IPS-15b (cell line): ENCODE measurements around the gene SLC23A3.

Source experiments
- H3K27me3 ChIP-seq: one replicate; pipeline ENCODE4 v1.6.1; 2013; ENCODE audit warnings: low read length; ENCODE audit not compliant: control insufficient read depth, insufficient read depth
- H3K36me3 ChIP-seq: one replicate; pipeline ENCODE4 v1.6.1; 2013; ENCODE audit warnings: low read length; ENCODE audit not compliant: control insufficient read depth, insufficient read depth
- H3K4me1 ChIP-seq: one replicate; pipeline ENCODE4 v1.6.1; 2013; ENCODE audit warnings: mild to moderate bottlenecking, low read length; ENCODE audit not compliant: control insufficient read depth, insufficient read depth
- H3K4me3 ChIP-seq: one replicate; pipeline ENCODE4 v1.5.1; 2013; ENCODE audit warnings: low read depth, low read length
- H3K9ac ChIP-seq: one replicate; pipeline ENCODE4 v1.6.1; 2013; ENCODE audit warnings: low read depth, mild to moderate bottlenecking, low read length
- H3K9me3 ChIP-seq: one replicate; pipeline ENCODE4 v1.6.1; 2013; ENCODE audit warnings: mild to moderate bottlenecking, low read length; ENCODE audit not compliant: control insufficient read depth, insufficient read depth

Gene SLC23A3

GRCh38 chr2:219172231-219173154 is 2.7 kb upstream of the SLC23A3 start:
- Histone ChIP-seq H3K4me3 (no peak overlapping the region), H3K9me3 (no peaks in the 10 kb centered on the region), H3K9ac (no peak overlapping the region), H3K27me3 (peaks cover 2% of the 10 kb centered on the region), H3K36me3 (peaks cover 5% of the 10 kb centered on the region), H3K4me1 (no peaks in the 10 kb centered on the region)

GRCh38 chr2:219171231-219171651 is 1.4 kb upstream of the SLC23A3 start:
- H3K4me1 ChIP-seq: no peaks in the 10 kb centered on the region

DNA sequence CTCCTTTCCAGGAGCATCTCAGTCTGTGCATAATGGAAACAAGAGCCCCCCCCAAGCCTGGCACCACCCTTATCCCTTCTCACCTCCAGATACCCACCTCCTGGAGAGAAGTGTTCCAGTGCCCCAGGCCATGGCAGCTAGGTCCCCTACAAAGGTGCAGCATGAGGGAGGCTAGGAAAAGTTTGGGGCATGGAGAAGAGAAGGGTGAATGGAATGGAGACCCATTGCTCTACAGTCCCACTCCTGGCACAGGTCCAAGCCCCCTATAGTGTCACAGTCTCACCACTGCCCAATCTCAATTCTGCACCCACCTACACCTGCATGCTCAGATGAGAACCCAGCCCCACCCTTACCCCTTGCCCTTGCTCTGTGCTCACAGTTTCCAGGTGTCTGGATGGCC is 897 bp downstream of the SLC23A3 start:
- no peaks in the 10 kb centered on the region for H3K9me3 ChIP-seq

More at GRCh38 chr2:219171231-219171651, 1.4 kb upstream of the SLC23A3 start:
- H3K27me3 ChIP-seq: peaks cover 2% of the 10 kb centered on the region
- peaks cover 5% of the 10 kb centered on the region for H3K36me3 ChIP-seq
- H3K9me3 ChIP-seq: no peaks in the 10 kb centered on the region
- no peak overlapping the region for H3K9ac ChIP-seq
- H3K4me3 ChIP-seq: no peak overlapping the region

GRCh38 chr2:219168526-219168925 is 1.3 kb downstream of the SLC23A3 start:
- Histone ChIP-seq H3K27me3 (peaks cover 2% of the 10 kb centered on the region), H3K4me1 (no peaks in the 10 kb centered on the region), H3K4me3 (no peak overlapping the region), H3K36me3 (no peaks in the 10 kb centered on the region), H3K9me3 (no peaks in the 10 kb centered on the region), H3K9ac (no peak overlapping the region)

More for the DNA sequence above, 897 bp downstream of the SLC23A3 start:
- Histone ChIP-seq H3K27me3 (peaks cover 2% of the 10 kb centered on the region), H3K36me3 (no peaks in the 10 kb centered on the region), H3K4me3 (no peak overlapping the region), H3K9ac (no peak overlapping the region), H3K4me1 (no peaks in the 10 kb centered on the region)

DNA sequence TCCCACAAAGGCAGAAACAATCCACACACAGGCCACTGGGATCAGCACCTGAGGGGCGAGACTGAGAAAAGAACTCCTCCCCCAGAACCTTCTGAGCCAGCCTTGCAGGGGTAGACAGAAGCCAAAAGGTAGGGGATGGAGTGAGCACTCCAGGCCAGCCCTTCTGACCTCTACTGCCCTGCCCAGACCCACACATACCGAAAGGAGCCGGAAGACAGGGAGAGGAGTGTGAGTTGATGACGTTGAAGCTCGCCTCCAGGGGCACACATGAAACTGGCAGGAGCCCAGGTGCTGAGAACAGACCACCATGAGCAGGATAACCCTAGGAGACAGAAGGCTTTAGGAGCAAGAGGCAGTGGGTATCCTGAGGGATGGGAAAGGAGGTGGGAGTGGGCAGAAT is 1.8 kb downstream of the SLC23A3 start:
- H3K27me3 ChIP-seq: peaks cover 2% of the 10 kb centered on the region

DNA sequence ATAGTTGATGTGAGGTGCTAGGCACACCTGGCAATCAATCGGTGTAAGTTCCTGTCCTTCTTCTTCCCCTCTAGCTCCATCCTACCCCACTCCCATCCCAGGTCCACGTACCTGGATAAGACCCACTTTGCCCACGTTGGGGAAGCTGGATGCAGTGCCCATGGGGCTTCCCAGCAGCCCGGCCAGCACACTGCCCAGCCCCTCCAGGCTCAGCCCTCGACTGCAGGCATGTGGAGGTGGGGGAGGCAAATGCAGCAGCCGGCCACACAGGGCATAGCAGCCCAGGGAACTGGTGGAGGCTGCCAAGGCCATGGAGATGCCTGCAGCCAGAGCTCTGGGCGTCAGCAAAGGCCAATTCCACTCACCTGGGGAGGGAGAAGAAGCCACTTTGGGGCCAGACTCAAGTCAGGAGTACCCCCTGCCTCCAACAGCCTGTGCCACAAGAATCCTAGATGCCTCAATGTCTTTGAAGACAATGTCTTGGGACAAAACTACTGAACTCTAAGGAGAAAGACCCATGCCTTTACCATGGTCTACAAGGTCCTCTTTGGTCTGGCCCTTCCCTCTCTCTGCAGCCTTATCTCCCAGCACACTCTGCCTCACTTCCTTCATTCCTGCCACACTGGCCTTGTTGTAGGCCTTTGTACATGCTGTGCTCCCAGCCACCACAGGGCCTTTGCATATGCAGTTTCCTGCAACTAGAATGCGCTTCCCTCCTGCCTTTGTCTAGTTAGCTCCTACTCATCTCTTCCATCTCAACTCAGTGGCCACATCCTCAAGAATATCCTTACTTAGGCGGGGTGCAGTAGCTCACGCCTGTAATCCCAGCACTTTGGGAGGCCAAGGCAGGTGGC is 4.5 kb downstream of the SLC23A3 start:
- H3K4me1 ChIP-seq: no peaks in the 10 kb centered on the region
- H3K36me3 ChIP-seq: no peaks in the 10 kb centered on the region
- H3K9ac ChIP-seq: no peak overlapping the region
- H3K9me3 ChIP-seq: no peaks in the 10 kb centered on the region
- peaks cover 20% of the 10 kb centered on the region for H3K27me3 ChIP-seq
- no peak overlapping the region for H3K4me3 ChIP-seq

More for the DNA sequence above, 1.8 kb downstream of the SLC23A3 start:
- Histone ChIP-seq H3K4me3 (no peak overlapping the region), H3K36me3 (no peaks in the 10 kb centered on the region), H3K4me1 (no peaks in the 10 kb centered on the region), H3K9ac (no peak overlapping the region), H3K9me3 (no peaks in the 10 kb centered on the region)

GRCh38 chr2:219163156-219163555 is 6.7 kb downstream of the SLC23A3 start:
- no peak overlapping the region for H3K4me3 ChIP-seq
- no peak overlapping the region for H3K9ac ChIP-seq

DNA sequence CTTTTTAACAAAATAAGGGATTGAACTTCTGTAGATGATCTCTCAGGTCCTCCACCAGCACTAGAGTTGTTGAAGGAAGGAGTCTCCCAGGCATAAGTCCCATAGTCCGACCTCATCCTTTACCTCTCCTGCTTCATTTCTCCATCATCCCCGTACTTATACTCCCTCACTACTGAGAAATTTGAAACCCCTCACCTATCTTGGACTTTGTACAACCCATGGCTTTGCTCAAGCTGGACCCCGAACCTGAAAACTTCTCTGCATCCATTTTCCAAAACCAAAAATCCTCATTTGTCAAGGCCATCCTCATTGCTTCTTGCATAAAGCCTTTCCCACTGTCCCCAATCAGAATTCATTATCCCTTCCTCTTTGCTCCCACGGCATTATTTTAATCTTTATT is 8.7 kb downstream of the SLC23A3 start:
- no peaks in the 10 kb centered on the region for H3K36me3 ChIP-seq
- H3K9ac ChIP-seq: no peak overlapping the region

More at GRCh38 chr2:219163156-219163555, 6.7 kb downstream of the SLC23A3 start:
- no peaks in the 10 kb centered on the region for H3K9me3 ChIP-seq
- no peaks in the 10 kb centered on the region for H3K36me3 ChIP-seq
- H3K4me1 ChIP-seq: no peaks in the 10 kb centered on the region
- H3K27me3 ChIP-seq: peaks cover 18% of the 10 kb centered on the region

DNA sequence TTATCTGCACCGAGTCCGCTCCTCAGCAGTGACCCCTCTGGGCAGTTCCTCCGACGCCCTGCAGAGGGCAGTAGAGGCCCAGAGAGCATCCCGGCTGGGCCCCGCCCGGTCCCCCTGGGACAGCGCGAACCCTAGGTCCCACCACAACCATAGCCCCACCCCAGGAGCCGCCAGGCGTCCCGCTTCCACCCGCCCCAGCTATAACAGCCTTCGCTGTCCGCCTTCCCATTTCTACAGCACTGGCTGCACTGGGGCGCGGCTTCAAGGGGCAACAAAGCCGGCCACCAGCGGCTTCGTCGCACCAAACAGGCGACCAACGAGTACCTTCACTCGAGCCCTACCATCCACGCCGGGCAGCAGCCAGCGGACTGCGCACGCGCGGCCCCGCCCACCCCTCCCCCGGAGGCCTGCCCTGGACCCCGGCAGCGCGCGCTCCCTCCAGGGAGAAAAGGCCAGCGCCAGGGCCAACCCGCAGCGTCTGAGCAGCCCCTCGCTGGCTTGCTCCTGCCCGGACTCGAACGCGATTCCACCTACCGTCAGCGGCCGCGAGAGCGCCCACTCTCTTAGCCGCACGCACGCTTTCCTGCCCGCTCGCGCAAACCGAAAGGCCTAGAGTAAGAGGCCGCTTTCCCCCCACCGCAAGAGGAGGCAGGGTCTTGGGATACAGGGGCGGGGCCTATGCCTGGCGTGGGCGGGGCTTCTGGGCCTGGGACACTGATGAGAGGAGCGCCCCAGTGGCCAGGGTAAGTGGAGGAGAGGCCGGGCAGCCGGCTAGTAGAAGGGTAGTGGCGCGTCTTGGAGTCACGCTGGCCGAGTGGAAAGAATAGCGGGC is 9.4 kb downstream of the SLC23A3 start, which contains the start of gene NHEJ1:
Gene NHEJ1, minus strand, starts transcription at position 630 of the 832 bp plus-strand sequence. CDS start 2,453 bp downstream, outside the sequence.
- Histone ChIP-seq H3K27me3 (peaks cover 18% of the 10 kb centered on the region), H3K9me3 (no peaks in the 10 kb centered on the region), H3K4me1 (no peaks in the 10 kb centered on the region), H3K4me3 (peak within 1 kb of the TSS; percentile 82), H3K36me3 (no peaks in the 10 kb centered on the region), H3K9ac (peak within 1 kb of the TSS; percentile 77)

More for the DNA sequence above, 8.7 kb downstream of the SLC23A3 start:
- no peaks in the 10 kb centered on the region for H3K9me3 ChIP-seq
- H3K4me3 ChIP-seq: peak overlapping the region; percentile 82
- H3K27me3 ChIP-seq: peaks cover 18% of the 10 kb centered on the region
- H3K4me1 ChIP-seq: no peaks in the 10 kb centered on the region

DNA sequence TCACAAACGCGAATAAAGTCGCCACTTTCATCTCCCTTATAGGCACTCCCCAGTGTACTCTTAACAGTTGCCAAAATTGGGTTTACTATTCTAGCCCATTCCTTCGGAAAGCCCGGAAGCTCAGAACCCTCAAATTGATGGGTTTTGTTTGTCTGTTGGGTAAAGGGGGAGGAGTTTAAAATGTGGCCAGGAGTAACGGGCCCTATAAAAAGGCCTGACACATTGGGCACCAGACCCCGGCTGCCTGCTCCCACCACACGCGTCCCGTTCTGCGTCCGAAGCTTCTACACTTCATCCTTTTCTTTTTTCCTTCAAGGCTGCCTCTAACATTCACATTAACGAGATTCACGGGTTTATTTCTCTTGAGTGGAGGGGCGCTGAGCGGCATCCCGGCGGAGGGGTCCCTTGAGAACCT is 10.1 kb downstream of the SLC23A3 start:
- Histone ChIP-seq H3K36me3 (no peaks in the 10 kb centered on the region), H3K4me1 (no peaks in the 10 kb centered on the region), H3K27me3 (peaks cover 18% of the 10 kb centered on the region), H3K9ac (no peak overlapping the region), H3K9me3 (no peaks in the 10 kb centered on the region), H3K4me3 (peak overlapping the region; percentile 82)

GRCh38 chr2:219158586-219158985 is 11.2 kb downstream of the SLC23A3 start:
- no peaks in the 10 kb centered on the region for H3K36me3 ChIP-seq
- peaks cover 18% of the 10 kb centered on the region for H3K27me3 ChIP-seq
- no peaks in the 10 kb centered on the region for H3K4me1 ChIP-seq
- no peak overlapping the region for H3K9ac ChIP-seq
- no peaks in the 10 kb centered on the region for H3K9me3 ChIP-seq
- no peak overlapping the region for H3K4me3 ChIP-seq
